Fibroblast of gingiva (primary cell): Measurements from ENCODE around the gene ZNRF2.
"Not testable (repeated sequence)": the region's sequence is repeated elsewhere in the genome, so short reads cannot be mapped to it uniquely, and the experiment has no call there.

Source experiments
- DNase-seq: peaks from one replicate; pipeline ENCODE4 v3.0.0-alpha.2; 2011; ENCODE audit warnings: low read depth

The ZNRF2 gene

GRCh38 chr7:30353932-30354607 is 69.7 kb downstream of the ZNRF2 start:
- DNase-seq, result no peak

- no peak for DNase-seq
Measured at GRCh38 chr7:30354791-30355190, 70.4 kb downstream of the ZNRF2 start.

GRCh38 chr7:30359957-30360356 is 75.6 kb downstream of the ZNRF2 start:
- no peak for DNase-seq

GRCh38 chr7:30363778-30364563 is 79.6 kb downstream of the ZNRF2 start:
- no peak for DNase-seq

GRCh38 chr7:30364773-30365172 is 80.4 kb downstream of the ZNRF2 start:
- DNase-seq, result no peak

- peak; percentile 43 for DNase-seq
Measured at GRCh38 chr7:30365621-30366020, 81.2 kb downstream of the ZNRF2 start.

GRCh38 chr7:30366606-30367005 is 82.2 kb downstream of the ZNRF2 start:
- DNase-seq, result no peak

GRCh38 chr7:30367561-30367960 is 83.2 kb downstream of the ZNRF2 start:
- DNase-seq, result no peak

GRCh38 chr7:30369879-30370278 is 85.5 kb downstream of the ZNRF2 start:
- no peak for DNase-seq

GRCh38 chr7:30371321-30371720 is 86.9 kb downstream of the ZNRF2 start:
- no peak for DNase-seq

- DNase-seq, result peak; percentile 48
Measured at GRCh38 chr7:30378275-30378674, 93.9 kb downstream of the ZNRF2 start.

- DNase-seq, result peak; percentile 82
Measured at GRCh38 chr7:30379131-30379530, 94.7 kb downstream of the ZNRF2 start.

GRCh38 chr7:30379741-30380140 is 95.3 kb downstream of the ZNRF2 start:
- no peak for DNase-seq

GRCh38 chr7:30380294-30380693 is 95.9 kb downstream of the ZNRF2 start:
- DNase-seq, result no peak

GRCh38 chr7:30380824-30381223 is 96.4 kb downstream of the ZNRF2 start:
- not testable (repeated sequence) for DNase-seq

- no peak for DNase-seq
Measured at GRCh38 chr7:30382607-30383006, 98.2 kb downstream of the ZNRF2 start.

- DNase-seq, result no peak
Measured at GRCh38 chr7:30389791-30390190, 105.4 kb downstream of the ZNRF2 start.

GRCh38 chr7:30390736-30391636 is 106.6 kb downstream of the ZNRF2 start:
- DNase-seq, result no peak

GRCh38 chr7:30391806-30392205 is 107.4 kb downstream of the ZNRF2 start:
- DNase-seq, result no peak

- no peak for DNase-seq
Measured at GRCh38 chr7:30395676-30396075, 111.3 kb downstream of the ZNRF2 start.

- DNase-seq, result no peak
Measured at GRCh38 chr7:30396389-30396788, 112.0 kb downstream of the ZNRF2 start.

GRCh38 chr7:30403477-30403876 is 119.1 kb downstream of the ZNRF2 start:
- no peak for DNase-seq

GRCh38 chr7:30405179-30405578 is 120.8 kb downstream of the ZNRF2 start:
- no peak for DNase-seq
